Measurements from ENCODE around the gene TNRC6C.

The TNRC6C gene

GRCh38 chr17:78034429-78035091, 76.1 kb downstream of the TNRC6C start:
- DNase-seq (ENCODE audit: low read depth) = no peak
- TF ChIP-seq CTCF (IDR thresholded peaks at IDR 0.05; ENCODE audit: control insufficient read depth, extremely low read depth, insufficient read depth) = no peak
- no peak overlapping the region for H3K4me3 ChIP-seq (ENCODE audit: low read depth, low read length)

- TF ChIP-seq CTCF (IDR thresholded peaks at IDR 0.05; ENCODE audit: control insufficient read depth, extremely low read depth, insufficient read depth) = no peak
- no peak for DNase-seq (ENCODE audit: low read depth)
Observed at GRCh38 chr17:78037280-78037679, 78.8 kb downstream of the TNRC6C start.

GRCh38 chr17:78038748-78039288, 80.3 kb downstream of the TNRC6C start:
- no peak for TF ChIP-seq CTCF (IDR thresholded peaks at IDR 0.05; ENCODE audit: control insufficient read depth, extremely low read depth, insufficient read depth)
- no peak for DNase-seq (ENCODE audit: low read depth)
- H3K4me3 ChIP-seq (ENCODE audit: low read depth, low read length) = no peak overlapping the region

More at GRCh38 chr17:78037280-78037679, 78.8 kb downstream of the TNRC6C start:
- H3K4me3 ChIP-seq (ENCODE audit: low read depth, low read length) = no peak overlapping the region

GRCh38 chr17:78039581-78039980, 81.1 kb downstream of the TNRC6C start:
- H3K4me3 ChIP-seq (ENCODE audit: low read depth, low read length) = no peak overlapping the region
- TF ChIP-seq CTCF (IDR thresholded peaks at IDR 0.05; ENCODE audit: control insufficient read depth, extremely low read depth, insufficient read depth) = no peak
- no peak for DNase-seq (ENCODE audit: low read depth)

GRCh38 chr17:78040440-78041385, 82.2 kb downstream of the TNRC6C start:
- H3K4me3 ChIP-seq (ENCODE audit: low read depth, low read length) = peak overlapping the region; percentile 54
- DNase-seq (ENCODE audit: low read depth) = peak; percentile 56

More at GRCh38 chr17:78040440-78041385, 82.2 kb downstream of the TNRC6C start:
- TF ChIP-seq CTCF (IDR thresholded peaks at IDR 0.05; ENCODE audit: control insufficient read depth, extremely low read depth, insufficient read depth) = peak; percentile 15; the same call in 1 of the 2 replicates

Measured in LNCaP clone FGC (cell line).